Erythroblast (primary cell): ENCODE results near the gene PRLR.

ENCODE experiments used
- GATA1 ChIP-seq: IDR thresholded peaks from 2 replicates; pipeline ENCODE4 v1.6.1; 2011; ENCODE audit warnings: low read depth, mild to moderate bottlenecking, control low read depth, low read length, moderate library complexity
- POLR2A ChIP-seq: IDR thresholded peaks from 2 replicates; pipeline ENCODE4 v1.6.1; 2011; ENCODE audit warnings: mild to moderate bottlenecking, low read length

GRCh38 chr5:35214051-35214450 lies 16.2 kb downstream of the PRLR start:
- TF ChIP-seq POLR2A (no peak), GATA1 (no peak)
